A673 (cell line): Measurements from ENCODE around the gene SH3TC1. TPM values are rescaled to one million over a fixed set of nuclear protein-coding genes. Genes with fewer than 3 reads are reported as not detected.

Experiments
- BruUV-seq: library from RNA; stranded (reverse); fragments of 400-500 nt; replicated peaks from 2 replicates; lab custom pipeline; 2021; lab: Mats Ljungman, UMichigan
- CTCF ChIA-PET: fragments of 300-600 bp; sonication (Branson Sonifier 250); formaldehyde crosslinking; loops from one replicate; lab custom pipeline; 2022; ENCODE audit warnings: antibody characterized with exemption; lab: Charles Lee
- POLR2A ChIA-PET: fragments of 300-600 bp; sonication (Branson Sonifier 250); formaldehyde crosslinking; loops from one replicate; lab custom pipeline; 2022; ENCODE audit warnings: antibody characterized with exemption; ENCODE audit not compliant: low non-redundant PET; lab: Charles Lee
- DNase-seq: peaks from one replicate; pipeline ENCODE4 v3.0.0-alpha.2; 2015; ENCODE audit warnings: low spot score
- H3K27ac ChIP-seq: fragments of 200-600 bp; sonication (generic); 2 replicates; pipeline ENCODE4 v1.5.1; 2016; ENCODE audit warnings: mixed run types, low read depth, mild to moderate bottlenecking, mixed read lengths, antibody characterized with exemption, low read length; ENCODE audit not compliant: poor library complexity, severe bottlenecking
- H3K27me3 ChIP-seq: fragments of 200-600 bp; sonication (generic); replicated peaks from 2 replicates; pipeline ENCODE4 v1.6.1; 2017; ENCODE audit warnings: mixed run types, low read depth, mild to moderate bottlenecking, mixed read lengths, antibody characterized with exemption, low read length; ENCODE audit not compliant: insufficient read depth, poor library complexity
- H3K36me3 ChIP-seq: fragments of 200-600 bp; sonication (generic); 2 replicates; pipeline ENCODE4 v1.6.1; 2016; ENCODE audit warnings: mixed run types, mild to moderate bottlenecking, mixed read lengths, antibody characterized with exemption, low read length; ENCODE audit not compliant: insufficient read depth, poor library complexity, severe bottlenecking
- H3K4me1 ChIP-seq: fragments of 200-600 bp; sonication (generic); 2 replicates; pipeline ENCODE4 v1.6.1; 2017; ENCODE audit warnings: mixed run types, mild to moderate bottlenecking, mixed read lengths, antibody characterized with exemption, low read length; ENCODE audit not compliant: insufficient read depth, poor library complexity, severe bottlenecking
- H3K4me3 ChIP-seq: fragments of 200-600 bp; sonication (generic); 2 replicates; pipeline ENCODE4 v1.5.1; 2016; ENCODE audit warnings: low read depth, mixed run types, mild to moderate bottlenecking, mixed read lengths, low read length; ENCODE audit not compliant: poor library complexity, severe bottlenecking
- H3K9me3 ChIP-seq: fragments of 200-600 bp; sonication (generic); 2 replicates; pipeline ENCODE4 v1.6.1; 2016; ENCODE audit warnings: mixed run types, low read depth, mild to moderate bottlenecking, mixed read lengths, antibody characterized with exemption, low read length; ENCODE audit not compliant: poor library complexity, severe bottlenecking
- CTCF ChIP-seq: fragments of 300-800, 200-600 bp; sonication (generic); conservative IDR thresholded peaks from 2 replicates; pipeline ENCODE4 v1.5.1; 2017; ENCODE audit warnings: low read depth, mild to moderate bottlenecking, antibody characterized with exemption, low read length, moderate library complexity, mixed read lengths
- EZH2 ChIP-seq: fragments of 200-600 bp; sonication (generic); IDR thresholded peaks from 2 replicates; pipeline ENCODE4 v1.6.1; 2017; ENCODE audit warnings: borderline replicate concordance, low read depth, mild to moderate bottlenecking, mixed read lengths, antibody characterized with exemption, low read length; ENCODE audit not compliant: poor library complexity, severe bottlenecking
- intact Hi-C: fragments of 100-400 bp; cut with micrococcal nuclease; formaldehyde crosslinking; loops from one replicate; pipeline ENCODE4 v1.10.0; 2022; ENCODE audit not compliant: unreplicated experiment
- total RNA-seq: library from RNA; stranded (reverse); gene quantifications from 2 replicates; pipeline ENCODE4 v1.2.3, GENCODE V29; 2021

Gene SH3TC1
- total RNA-seq, 1 experiment from 2014 or later = 0.71 TPM

- ChIA-PET CTCF (no interaction called here), POLR2A (no interaction called here)
- Histone ChIP-seq H3K4me3 (no peak overlapping the region), H3K9me3 (no peaks in the 10 kb centered on the region), H3K27me3 (no peaks in the 10 kb centered on the region), H3K36me3 (no peaks in the 10 kb centered on the region), H3K4me1 (no peaks in the 10 kb centered on the region), H3K27ac (no peak overlapping the region)
- TF ChIP-seq EZH2 = no peak
- peak; percentile 56 for TF ChIP-seq CTCF
- no TSS peak for BruUV-seq
- DNase-seq = no peak
- intact Hi-C loops = no loop called here
These were observed 30.9 kb upstream of the SH3TC1 start for GRCh38 chr4:8168232-8168631.

- DNase-seq = no peak
- Histone ChIP-seq H3K36me3 (no peaks in the 10 kb centered on the region), H3K4me3 (no peak overlapping the region), H3K4me1 (no peaks in the 10 kb centered on the region), H3K27me3 (no peaks in the 10 kb centered on the region), H3K27ac (no peak overlapping the region), H3K9me3 (no peaks in the 10 kb centered on the region)
- ChIA-PET CTCF (no interaction called here), POLR2A (interaction anchor here (0.5 kb wide), 1 partner anchor 38 kb away, joined by 3 read pairs; no protein-coding TSS in a partner anchor)
- TF ChIP-seq EZH2 (no peak), CTCF (no peak)
- BruUV-seq = no TSS peak
- intact Hi-C loops = no loop called here
These were observed 30.1 kb upstream of the SH3TC1 start for GRCh38 chr4:8168832-8169598.

GRCh38 chr4:8169763-8170162 is 29.3 kb upstream of the SH3TC1 start:
- CTCF ChIA-PET = no interaction called here
- no peaks in the 10 kb centered on the region for H3K27me3 ChIP-seq
- H3K27ac ChIP-seq = no peak overlapping the region
- POLR2A ChIA-PET = interaction anchor here (0.5 kb wide), 1 partner anchor 39 kb away, joined by 3 read pairs; no protein-coding TSS in a partner anchor
- H3K9me3 ChIP-seq = no peaks in the 10 kb centered on the region
- no peaks in the 10 kb centered on the region for H3K4me1 ChIP-seq
- TF ChIP-seq EZH2 (no peak), CTCF (no peak)
- intact Hi-C loops = no loop called here
- no peak for DNase-seq
- no peaks in the 10 kb centered on the region for H3K36me3 ChIP-seq
- no TSS peak for BruUV-seq
- H3K4me3 ChIP-seq = no peak overlapping the region
